ENCODE data around the gene GPATCH1. TPM values are rescaled to one million over a fixed set of nuclear protein-coding genes. Genes with fewer than 3 reads are reported as not detected.

Gene GPATCH1
- total and polyA plus RNA-seq, 2 of the 8 experiments (the other 6 are each of a cell fraction or from before 2014, with no cell fraction given): 4.3 to 8.2 TPM

GRCh38 chr19:33050110-33050509 lies 30.9 kb upstream of the GPATCH1 start:
- Histone ChIP-seq H2BK120ac (replicated peaks; ENCODE audit: low read depth, low read length) (no peak overlapping the region), H3K4ac (replicated peaks; ENCODE audit: insufficient read length, low read depth, low read length) (no peak overlapping the region), H3K79me2 (ENCODE audit: control insufficient read depth in 1 of 2, insufficient read depth in 2 of 2, low read length in 2 of 2) (peaks cover 0 to 79% of the 10 kb centered on the region in 2 experiments; a peak in 2 of 4 replicates), H3K79me1 (ENCODE audit: low read depth, low read length) (peaks cover 6% of the 10 kb centered on the region), H3K36me3 (ENCODE audit: control insufficient read depth in 2 of 4, insufficient read depth in 4 of 4, low read length in 3 of 4) (peaks cover 0 to 4% (median 1%) of the 10 kb centered on the region in 4 experiments; a peak in 2 of 8 replicates), H3K27me3 (replicated peaks in 1 of 4; ENCODE audit: control insufficient read depth in 3 of 4, extremely low read depth in 1 of 4, insufficient read depth in 3 of 4, low read length in 3 of 4) (no peaks in the 10 kb centered on the region), H4K5ac (ENCODE audit: insufficient read length, low read depth, low read length) (no peak overlapping the region), H4K8ac (ENCODE audit: extremely low read depth, insufficient read depth, low read length) (no peak overlapping the region; the same call in 1 of the 2 replicates), H3K4me2 (ENCODE audit: insufficient read depth in 1 of 2, low read depth in 2 of 2, low read length in 2 of 2) (no peak overlapping the region), H3K23me2 (ENCODE audit: low read depth, low read length) (no peaks in the 10 kb centered on the region), H3K4me1 (replicated peaks in 1 of 4; ENCODE audit: control insufficient read depth in 3 of 4, insufficient read depth in 4 of 4, low read length in 3 of 4) (peaks cover 0 to 7% (median 2%) of the 10 kb centered on the region in 4 experiments; a peak in 4 of 7 replicates), H2BK5ac (ENCODE audit: low read depth, low read length) (no peak overlapping the region), H2AK5ac (ENCODE audit: low read depth, low read length) (no peak overlapping the region; the same call in 1 of the 2 replicates), H3K14ac (ENCODE audit: insufficient read length) (no peak overlapping the region), H3K56ac (replicated peaks; ENCODE audit: insufficient read length, low read depth, low read length) (no peak overlapping the region), H4K91ac (replicated peaks; ENCODE audit: insufficient read length, low read length) (no peak overlapping the region), H4K20me1 (replicated peaks in 1 of 2; ENCODE audit: control insufficient read depth in 1 of 2, insufficient read depth in 2 of 2, low read length in 2 of 2) (peaks cover 6 to 19% of the 10 kb centered on the region in 2 experiments), H3K9me3 (ENCODE audit: insufficient read depth in 2 of 2, low read depth in 1 of 2, low read length in 1 of 2) (no peaks in the 10 kb centered on the region), H2BK15ac (ENCODE audit: low read length) (no peak overlapping the region), H2AFZ (ENCODE audit: low read length) (no peak overlapping the region), H3K9ac (replicated peaks in 1 of 4; ENCODE audit: extremely low read depth in 1 of 4, low read depth in 3 of 4, low read length in 3 of 4) (no peak overlapping the region), H3K4me3 (ENCODE audit: extremely low read depth in 1 of 4, insufficient read depth in 2 of 4, low read depth in 3 of 4, low read length in 4 of 4) (no peak overlapping the region), H3K18ac (ENCODE audit: extremely low read depth, low read length) (no peak overlapping the region), H2BK12ac (ENCODE audit: low read depth, low read length) (no peak overlapping the region), H2BK20ac (ENCODE audit: low read length) (no peak overlapping the region), H3K27ac (ENCODE audit: low read depth, low read length) (no peak overlapping the region), H3K23ac (ENCODE audit: insufficient read length) (no peak overlapping the region)
- ChIA-PET POLR2A (ENCODE audit: partially characterized antibody) (interaction anchor here (0.9 kb wide), 1 partner anchor 15 kb away, joined by 3 read pairs; no protein-coding TSS in a partner anchor), CTCF (ENCODE audit: partially characterized antibody) (interaction anchor here (1.1 kb wide), 1 partner anchor 49 kb away, joined by 3 read pairs; no protein-coding TSS in a partner anchor)
- DNase-seq (ENCODE audit: low read depth in 1 of 2, low spot score in 2 of 2) (no peak), FAIRE-seq (no peak)
- TF ChIP-seq FOSL1 (IDR thresholded peaks at IDR 0.05; ENCODE audit: insufficient read depth, low read depth, low read length): no peak
- no peak for TF ChIP-seq BCL11A (IDR thresholded peaks at IDR 0.05; ENCODE audit: low read depth in 2 of 2, low read length in 2 of 2)
- no peak for TF ChIP-seq SIRT6 (IDR thresholded peaks at IDR 0.05; ENCODE audit: low read length)
- TF ChIP-seq SP2 (IDR thresholded peaks at IDR 0.05; ENCODE audit: low read length): no peak
- TF ChIP-seq YY1 (IDR thresholded peaks at IDR 0.05; ENCODE audit: low read depth, low read length): no peak
- no peak for TF ChIP-seq CTBP2 (IDR thresholded peaks at IDR 0.05; ENCODE audit: borderline replicate concordance, insufficient read depth, insufficient read length, low read length)
- no peak for TF ChIP-seq SRF (IDR thresholded peaks at IDR 0.05; ENCODE audit: low read depth, low read length)
- TF ChIP-seq TEAD4 (IDR thresholded peaks at IDR 0.05; ENCODE audit: low read depth, low read length): no peak
- TF ChIP-seq KDM5A (IDR thresholded peaks at IDR 0.05; ENCODE audit: low read length): no peak
- no peak for TF ChIP-seq RXRA (IDR thresholded peaks at IDR 0.05; ENCODE audit: insufficient read depth, low read depth, low read length)
- TF ChIP-seq HDAC6 (IDR thresholded peaks at IDR 0.05; ENCODE audit: low read depth, low read length): no peak
- no peak for TF ChIP-seq RFX5 (IDR thresholded peaks at IDR 0.05; ENCODE audit: borderline replicate concordance, low read depth, low read length)
- no peak for TF ChIP-seq JUN (IDR thresholded peaks at IDR 0.05; ENCODE audit: low read depth, low read length)
- TF ChIP-seq RBBP5 (IDR thresholded peaks at IDR 0.05; ENCODE audit: borderline replicate concordance, low read depth, low read length): no peak
- TF ChIP-seq JUND (IDR thresholded peaks at IDR 0.05; ENCODE audit: low read length): no peak
- WGBS, 2 experiments (ENCODE audit: extremely low coverage in 1 of 2, insufficient coverage in 1 of 2, insufficient read length in 1 of 2, insufficient replicate concordance in 2 of 2, low coverage in 1 of 2, low lambda C conversion rate in 2 of 2, missing lambda C conversion rate in 1 of 2): 93% methylated on average over 3 of the region's 3 CpGs; no CpG with 5 or more reads in 1 of the 2 experiments
